Heart left ventricle (tissue), 13 donors: ENCODE data around the gene AZIN2.

Experiments
- POLR2A ChIP-seq, 2 donors: fragments of 450-650 bp; IDR thresholded peaks; one replicate each; pipeline ENCODE4 v1.6.1; 2017; ENCODE audit warnings: antibody characterized with exemption in 2 of 2, mild to moderate bottlenecking in 2 of 2, moderate library complexity in 2 of 2
- TF ChIP-seq, protein P1 (sequence below), 12 donors: fragments of 200-600 bp; sonication (generic) in 4 of 12; IDR thresholded peaks; one replicate each; pipeline versions ENCODE4 v1.5.0 to v1.8.0; 2018 to 2022; ENCODE audit warnings: antibody characterized with exemption in 12 of 12, mild to moderate bottlenecking in 5 of 12
- donor health status: ischemic (EF 13 %, LVEDD 7.1; RV severe dilation, severe dysfunction).
- donor health status: DM: no; HTN: yes; CAD: no.
- donor health status: DM: no; HTN: no; CAD: no.
- donor health status: ischemic (EF 25% LVEDD 6.9; RV normal size, moderate dysfunction).
- donor health status: ischemic (EF 25% LVEDD 5.7; RV mildly dilated, moderate dysfunction).
- donor health status: ischemic (EF 35%, LVEDD 5.7; RV mildly dilated, moderate dysfunction).
- donor health status: nonischemic (EF 11% LVEDD 7.7; RV severe dilation, severe dysfunction).
- donor health status: DM: yes; HTN: yes; CAD: no.
- donor health status: PGD.
- donor health status: ischemic (EF 29% LVEDD 5.4; RV normal size, mild dysfunction).
- donor health status: nonischemic (EF 23%, LVEDD 6.1; RV moderate dilation, normal function).

DNA sequence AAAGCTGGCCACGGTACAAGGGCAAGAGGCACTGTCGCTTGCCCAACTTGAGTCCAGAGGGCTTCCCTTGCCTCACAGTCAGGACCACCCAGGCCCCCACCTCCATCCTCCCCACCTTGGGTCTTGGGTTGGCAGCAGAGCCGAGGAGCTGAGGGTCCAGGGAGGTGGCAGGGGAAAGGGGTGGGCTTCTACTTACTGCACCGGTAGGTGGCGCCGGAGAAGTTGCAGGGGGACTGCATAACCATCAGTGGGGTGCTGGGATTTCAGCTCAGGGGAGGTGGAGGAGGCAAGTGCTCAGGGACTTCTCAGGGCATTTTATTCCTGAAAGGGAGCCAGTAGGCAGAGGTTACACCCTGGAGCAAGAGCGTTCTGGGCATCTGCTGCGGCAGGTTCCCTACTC lies 56.8 kb downstream of the AZIN2 start:
- TF ChIP-seq, protein P1, sequence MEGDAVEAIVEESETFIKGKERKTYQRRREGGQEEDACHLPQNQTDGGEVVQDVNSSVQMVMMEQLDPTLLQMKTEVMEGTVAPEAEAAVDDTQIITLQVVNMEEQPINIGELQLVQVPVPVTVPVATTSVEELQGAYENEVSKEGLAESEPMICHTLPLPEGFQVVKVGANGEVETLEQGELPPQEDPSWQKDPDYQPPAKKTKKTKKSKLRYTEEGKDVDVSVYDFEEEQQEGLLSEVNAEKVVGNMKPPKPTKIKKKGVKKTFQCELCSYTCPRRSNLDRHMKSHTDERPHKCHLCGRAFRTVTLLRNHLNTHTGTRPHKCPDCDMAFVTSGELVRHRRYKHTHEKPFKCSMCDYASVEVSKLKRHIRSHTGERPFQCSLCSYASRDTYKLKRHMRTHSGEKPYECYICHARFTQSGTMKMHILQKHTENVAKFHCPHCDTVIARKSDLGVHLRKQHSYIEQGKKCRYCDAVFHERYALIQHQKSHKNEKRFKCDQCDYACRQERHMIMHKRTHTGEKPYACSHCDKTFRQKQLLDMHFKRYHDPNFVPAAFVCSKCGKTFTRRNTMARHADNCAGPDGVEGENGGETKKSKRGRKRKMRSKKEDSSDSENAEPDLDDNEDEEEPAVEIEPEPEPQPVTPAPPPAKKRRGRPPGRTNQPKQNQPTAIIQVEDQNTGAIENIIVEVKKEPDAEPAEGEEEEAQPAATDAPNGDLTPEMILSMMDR (IDR thresholded peaks at IDR 0.05) = peak; percentile 31 to 64 (median 52)
- TF ChIP-seq POLR2A (IDR thresholded peaks at IDR 0.05) = no peak
